ENCODE data around the gene MYL6.

GRCh38 chr12:56157201-56158028 is 744 bp upstream of the MYL6 start:
- TF ChIP-seq CTCF (conservative IDR thresholded peaks at IDR 0.05; ENCODE audit: low read depth, low read length), result peak; percentile 45
- no peak for TF ChIP-seq EZH2 (IDR thresholded peaks at IDR 0.05; ENCODE audit: borderline replicate concordance, low read depth, low read length, poor library complexity, severe bottlenecking)
